Upper lobe of left lung (tissue), 4 donors: Measurements from ENCODE around the gene LLPH.

Experiments
- CTCF ChIP-seq, 6 experiments: fragments of 450-650 bp in 4 of 6; fragments of 200-600 bp in 2 of 6; sonication (generic) in 2 of 6; IDR thresholded peaks; one replicate each; pipeline ENCODE4 v1.5.1; 2016 to 2019; ENCODE audit warnings: antibody characterized with exemption in 6 of 6
- POLR2A ChIP-seq, 4 donors: fragments of 450-650 bp; IDR thresholded peaks; one replicate each; pipeline ENCODE4 v1.5.1; 2016 to 2017; ENCODE audit warnings: antibody characterized with exemption in 4 of 4, mild to moderate bottlenecking in 2 of 4

- TF ChIP-seq CTCF (IDR thresholded peaks at IDR 0.05), result no peak
- no peak for TF ChIP-seq POLR2A (IDR thresholded peaks at IDR 0.05)
Measured at GRCh38 chr12:66071549-66071948, 59.0 kb downstream of the LLPH start.
